GM12878 (cell line): Measurements from ENCODE around the gene MRPL37. TPM values are rescaled to one million over a fixed set of nuclear protein-coding genes. Genes with fewer than 3 reads are reported as not detected.

Experiments used
- ATAC-seq: fragments of 200-7000 bp; cut with Tn5 transposase; 3 replicates; pipeline ENCODE4 v1.9.1; 2020; ENCODE audit warnings: mild to moderate bottlenecking, moderate library complexity
- BruUV-seq: library from RNA; stranded (reverse); fragments of 400-500 nt; replicated peaks from 2 replicates; lab custom pipeline; 2021; lab: Mats Ljungman, UMichigan
- CTCF ChIA-PET: fragments of 300-600 bp; sonication (Branson Sonifier 250); formaldehyde crosslinking; extraction: SDS; loops from one replicate; lab custom pipeline; 2021; ENCODE audit warnings: inconsistent platforms; lab: Yijun Ruan, JAX
- POLR2A ChIA-PET: fragments of 350-600 bp; formaldehyde crosslinking; extraction: SDS; loops from one replicate; lab custom pipeline; 2021; ENCODE audit warnings: inconsistent platforms; lab: Charles Lee
- RAD21 ChIA-PET: fragments of 300-600 bp; sonication (Branson Sonifier 250); formaldehyde crosslinking; loops from one replicate; lab custom pipeline; 2023; ENCODE audit warnings: antibody characterized with exemption; ENCODE audit not compliant: unreplicated experiment; lab: Charles Lee
- SMC1A ChIA-PET: fragments of 300-600 bp; sonication (Branson Sonifier 250); formaldehyde crosslinking; loops from one replicate; lab custom pipeline; 2023; ENCODE audit not compliant: unreplicated experiment, uncharacterized antibody; lab: Charles Lee
- DNase-seq: peaks from one replicate; pipeline ENCODE4 v3.0.0-alpha.2; 2011; ENCODE audit warnings: low read depth, low spot score
- FAIRE-seq: peaks from 3 replicates; lab custom pipeline; 2011; peaks lifted over from hg19 to GRCh38; lab: Jason Lieb, UNC
- H2AFZ ChIP-seq: 2 replicates; pipeline ENCODE4 v1.6.0; 2011; ENCODE audit warnings: low read depth, low read length, control low read depth; ENCODE audit not compliant: control insufficient read depth
- H3K27ac ChIP-seq: 2 replicates; pipeline ENCODE4 v1.5.1; 2011; ENCODE audit warnings: control low read depth; ENCODE audit not compliant: control insufficient read depth, insufficient read depth
- H3K27me3 ChIP-seq, 2 experiments: replicated peaks in 1 of 2; 2 replicates each; pipeline versions ENCODE4 v1.6.0 to v1.6.1; 2011; ENCODE audit warnings: low read length in 1 of 2; ENCODE audit not compliant: control insufficient read depth in 2 of 2, insufficient read depth in 2 of 2
- H3K36me3 ChIP-seq, 2 experiments: 2 replicates each; pipeline ENCODE4 v1.5.1; 2011; ENCODE audit warnings: low read length in 1 of 2; ENCODE audit not compliant: control insufficient read depth in 2 of 2, insufficient read depth in 2 of 2
- H3K4me1 ChIP-seq: 2 replicates; pipeline ENCODE4 v1.6.1; 2011; ENCODE audit warnings: mild to moderate bottlenecking, low read length, moderate library complexity, mixed read lengths; ENCODE audit not compliant: control insufficient read depth, insufficient read depth
- H3K4me2 ChIP-seq: 2 replicates; pipeline ENCODE4 v1.6.0; 2011; ENCODE audit warnings: control low read depth; ENCODE audit not compliant: control insufficient read depth, insufficient read depth
- H3K4me3 ChIP-seq: fragments of 200-600 bp; sonication (generic); 2 replicates; pipeline ENCODE4 v1.5.1; 2016
- H3K79me2 ChIP-seq: 2 replicates; pipeline ENCODE4 v1.6.0; 2011; ENCODE audit warnings: low read length; ENCODE audit not compliant: control insufficient read depth, insufficient read depth
- H3K9ac ChIP-seq: 2 replicates; pipeline ENCODE4 v1.8.0; 2011; ENCODE audit warnings: low read length, control low read depth, mixed read lengths; ENCODE audit not compliant: control insufficient read depth, insufficient read depth
- H3K9me3 ChIP-seq: replicated peaks from 3 replicates; pipeline ENCODE4 v1.5.1; 2011; ENCODE audit warnings: mild to moderate bottlenecking, low read length; ENCODE audit not compliant: control insufficient read depth, insufficient read depth
- H4K20me1 ChIP-seq: 2 replicates; pipeline ENCODE4 v1.6.0; 2011; ENCODE audit not compliant: control insufficient read depth, insufficient read depth
- ATF3 ChIP-seq: IDR thresholded peaks from 2 replicates; pipeline ENCODE4 v1.6.1; 2011; ENCODE audit warnings: low read depth, mild to moderate bottlenecking, low read length, moderate library complexity, borderline replicate concordance; ENCODE audit errors: extremely low read depth
- ATF7 ChIP-seq: fragments of 450-650 bp; IDR thresholded peaks from 2 replicates; pipeline ENCODE4 v1.6.1; 2016; ENCODE audit warnings: low read depth, mild to moderate bottlenecking
- BMI1 ChIP-seq: fragments of 450-650 bp; IDR thresholded peaks from 2 replicates; pipeline ENCODE4 v1.6.1; 2016; ENCODE audit warnings: mild to moderate bottlenecking, moderate library complexity, borderline replicate concordance
- CREB1 ChIP-seq: IDR thresholded peaks from 2 replicates; pipeline ENCODE4 v1.6.1; 2012; ENCODE audit warnings: low read depth, mild to moderate bottlenecking, inconsistent platforms
- CREM ChIP-seq: IDR thresholded peaks from 2 replicates; pipeline ENCODE4 v1.6.1; 2014; ENCODE audit warnings: antibody characterized with exemption, low read depth
- HDAC2 ChIP-seq: fragments of 200-600 bp; sonication (generic); IDR thresholded peaks from 2 replicates; pipeline ENCODE4 v1.6.1; 2017
- IKZF2 ChIP-seq, 2 experiments: fragments of 450-650 bp; IDR thresholded peaks; 2 replicates each; pipeline ENCODE4 v1.6.1; 2017; ENCODE audit warnings: mild to moderate bottlenecking in 2 of 2, moderate library complexity in 2 of 2
- NKRF ChIP-seq: fragments of 450-650 bp; conservative IDR thresholded peaks from 2 replicates; pipeline ENCODE4 v1.6.1; 2017; ENCODE audit warnings: mild to moderate bottlenecking, moderate library complexity
- POLR2AphosphoS5 ChIP-seq: IDR thresholded peaks from 2 replicates; pipeline ENCODE4 v1.6.1; 2011; ENCODE audit warnings: mild to moderate bottlenecking, low read length, inconsistent platforms
- PRDM15 ChIP-seq: fragments of 450-650 bp; formaldehyde crosslinking; IDR thresholded peaks from 2 replicates; pipeline ENCODE4 v1.4.0; 2020; ENCODE audit warnings: mild to moderate bottlenecking, moderate library complexity
- RAD51 ChIP-seq: fragments of 450-650 bp; IDR thresholded peaks from 2 replicates; pipeline ENCODE4 v1.6.1; 2016; ENCODE audit warnings: moderate library complexity, mild to moderate bottlenecking, inconsistent platforms
- RCOR1 ChIP-seq: conservative IDR thresholded peaks from 2 replicates; pipeline ENCODE4 v1.6.1; 2012; ENCODE audit warnings: low read depth, low read length, improper control_type of control experiment
- SREBF2 ChIP-seq: IDR thresholded peaks from 2 replicates; pipeline ENCODE4 v1.6.1; 2012; ENCODE audit warnings: mild to moderate bottlenecking, low read length
- SRF ChIP-seq, 2 experiments: IDR thresholded peaks; 2 replicates each; pipeline ENCODE4 v1.6.1; 2011; ENCODE audit warnings: low read depth in 2 of 2, low read length in 2 of 2, mild to moderate bottlenecking in 1 of 2, moderate library complexity in 1 of 2
- SUPT20H ChIP-seq: IDR thresholded peaks from 2 replicates; pipeline ENCODE4 v1.6.1; 2011; ENCODE audit warnings: low read depth, mild to moderate bottlenecking, low read length, moderate library complexity, borderline replicate concordance; ENCODE audit not compliant: control insufficient read depth
- TAF1 ChIP-seq: IDR thresholded peaks from 2 replicates; pipeline ENCODE4 v1.6.1; 2011; ENCODE audit warnings: mild to moderate bottlenecking, low read depth, low read length, borderline replicate concordance
- ZBTB33 ChIP-seq: fragments of 450-650 bp; IDR thresholded peaks from 2 replicates; pipeline ENCODE4 v1.6.1; 2017; ENCODE audit warnings: mild to moderate bottlenecking
- ZNF207 ChIP-seq: fragments of 450-650 bp; IDR thresholded peaks from 2 replicates; pipeline ENCODE4 v1.6.1; 2014; ENCODE audit warnings: antibody characterized with exemption, mild to moderate bottlenecking, borderline replicate concordance
- WGBS: methylation state at CpG from one replicate; pipeline ENCODE4 v1.1.6; 2016; ENCODE audit warnings: low lambda C conversion rate; ENCODE audit not compliant: insufficient replicate concordance, insufficient coverage; ENCODE audit errors: missing lambda C conversion rate; 5-methylcytosine and 5-hydroxymethylcytosine counted together
- in situ Hi-C: fragments of 300-500 bp; cut with MboI; formaldehyde crosslinking; loops from 9 replicates; pipeline ENCODE4 v1.14.3; 2018; ENCODE audit warnings: mixed read lengths
- intact Hi-C: fragments of 100-400 bp; cut with micrococcal nuclease; formaldehyde crosslinking; loops from one replicate; pipeline ENCODE4 v1.14.2; 2022; ENCODE audit not compliant: unreplicated experiment
- polyA plus RNA-seq, 11 experiments: library from polyadenylated mRNA; depleted of rRNA in 4 of 11; unstranded in 6 of 11; stranded (reverse) in 5 of 11; fragments of >200 nt; fragmentation: Nextera tagmentation in 4 of 11; fragmentation: Illumina TruSeq in 1 of 11; extraction: Ambion mirVana in 4 of 11; extraction: Trizol in 1 of 11; gene quantifications; 1 replicate in 1 of 11; 2 replicates in 10 of 11; pipeline versions ENCODE4 v1.2.1 to v1.2.3, GENCODE V29; 2011 to 2016; ENCODE audit warnings: inconsistent platforms in 2 of 11, missing spikeins in 2 of 11, low read depth in 1 of 11
- total RNA-seq, 4 experiments: library from RNA; depleted of rRNA in 3 of 4; stranded (reverse); fragments of >200 nt in 3 of 4; fragmentation: Illumina TruSeq in 1 of 4; extraction: Trizol in 1 of 4; gene quantifications; 2 replicates each; pipeline versions ENCODE4 v1.2.1 to v1.2.3, GENCODE V29; 2013 to 2021

MRPL37 gene
- total and polyA plus RNA-seq, 10 of the 15 experiments (the other 5 are each of a cell fraction or from before 2014, with no cell fraction given), result 41.4 to 217 (median 159) TPM

GRCh38 chr1:54177726-54178125 lies 22.2 kb upstream of the MRPL37 start:
- Histone ChIP-seq H3K79me2 (no peaks in the 10 kb centered on the region), H3K36me3 (no peaks in the 10 kb centered on the region), H3K4me3 (no peak overlapping the region), H3K9ac (no peak overlapping the region), H2AFZ (no peak overlapping the region), H3K4me2 (no peak overlapping the region), H3K4me1 (no peaks in the 10 kb centered on the region), H3K27me3 (no peaks in the 10 kb centered on the region), H3K9me3 (no peaks in the 10 kb centered on the region), H3K27ac (no peak overlapping the region), H4K20me1 (no peaks in the 10 kb centered on the region)
- DNase-seq (no peak), ATAC-seq (no peak), FAIRE-seq (no peak)
- RAD21 ChIA-PET, result no interaction called here
- no TSS peak for BruUV-seq
- CTCF ChIA-PET, result no interaction called here
- POLR2A ChIA-PET, result no interaction called here
- TF ChIP-seq SRF (IDR thresholded peaks at IDR 0.05; ENCODE audit: low read depth in 2 of 2, low read length in 2 of 2) (no peak), SREBF2 (no peak), TAF1 (no peak), CREB1 (no peak), HDAC2 (no peak), CREM (no peak), BMI1 (no peak), ZBTB33 (no peak), ATF3 (no peak), PRDM15 (CRISPR knock-in tag) (no peak), ATF7 (no peak), RAD51 (no peak), POLR2AphosphoS5 (no peak), NKRF (no peak), IKZF2 (IDR thresholded peaks at IDR 0.05) (no peak), SUPT20H (no peak), ZNF207 (no peak), RCOR1 (no peak)
- WGBS, result 76% methylated on average over 7 of the region's 8 CpGs
- in situ Hi-C loops, result no loop called here
- SMC1A ChIA-PET, result no interaction called here
- intact Hi-C loops, result no loop called here
